HepG2 (cell line): ENCODE measurements around the gene LRR1. TPM values are rescaled to one million over a fixed set of nuclear protein-coding genes. Genes with fewer than 3 reads are reported as not detected.

Experiments used
- AKAP8 ChIP-seq: sonication (generic); formaldehyde crosslinking; IDR thresholded peaks from 2 replicates; pipeline ENCODE4 v1.5.1; 2020; ENCODE audit warnings: mild to moderate bottlenecking, missing genetic modification reagents
- CENPT ChIP-seq: sonication (generic); formaldehyde crosslinking; IDR thresholded peaks from 2 replicates; pipeline ENCODE4 v1.8.0; 2022; ENCODE audit warnings: low read depth, mild to moderate bottlenecking, moderate library complexity, missing genetic modification reagents
- GFI1 ChIP-seq: sonication (generic); formaldehyde crosslinking; IDR thresholded peaks from 2 replicates; pipeline ENCODE4 v1.5.0; 2020; ENCODE audit warnings: missing genetic modification reagents, mild to moderate bottlenecking, borderline replicate concordance
- KDM2A ChIP-seq: sonication (generic); formaldehyde crosslinking; IDR thresholded peaks from 2 replicates; pipeline ENCODE4 v1.4.0; 2020; ENCODE audit warnings: low read depth, missing genetic modification reagents, borderline replicate concordance
- NCOA2 ChIP-seq: sonication (generic); formaldehyde crosslinking; IDR thresholded peaks from 2 replicates; pipeline ENCODE4 v1.8.0; 2022; ENCODE audit warnings: inconsistent platforms
- NFE2 ChIP-seq: sonication (generic); formaldehyde crosslinking; IDR thresholded peaks from 2 replicates; pipeline ENCODE4 v1.4.0; 2020; ENCODE audit warnings: missing genetic modification reagents
- NFKB2 ChIP-seq: sonication (generic); formaldehyde crosslinking; IDR thresholded peaks from 2 replicates; pipeline ENCODE4 v1.4.0; 2020; ENCODE audit warnings: missing genetic modification reagents, borderline replicate concordance
- POLR2AphosphoS5 ChIP-seq: IDR thresholded peaks from 2 replicates; pipeline ENCODE4 v1.6.1; 2012; ENCODE audit warnings: low read depth, low read length
- RNF2 ChIP-seq: fragments of 450-650 bp; conservative IDR thresholded peaks from 2 replicates; pipeline ENCODE4 v1.6.1; 2016; ENCODE audit warnings: low read depth
- SMAD9 ChIP-seq: sonication (generic); formaldehyde crosslinking; IDR thresholded peaks from 2 replicates; pipeline ENCODE4 v1.5.1; 2020; ENCODE audit warnings: mild to moderate bottlenecking, missing genetic modification reagents
- TAF1 ChIP-seq: sonication (generic); formaldehyde crosslinking; IDR thresholded peaks from 2 replicates; pipeline ENCODE4 v1.4.0; 2020; ENCODE audit warnings: missing genetic modification reagents
- XRCC5 ChIP-seq: fragments of 200-400 bp; formaldehyde crosslinking; optimal IDR thresholded peaks from 2 replicates; pipeline ENCODE3; 2017; ENCODE audit warnings: mild to moderate bottlenecking, low read length
- ZNF3 ChIP-seq: IDR thresholded peaks from 2 replicates; pipeline ENCODE4 v1.7.0; 2017; ENCODE audit warnings: inconsistent platforms
- ZNF383 ChIP-seq: sonication (generic); formaldehyde crosslinking; IDR thresholded peaks from 2 replicates; pipeline ENCODE4 v1.4.0; 2020; ENCODE audit warnings: missing genetic modification reagents, mild to moderate bottlenecking, borderline replicate concordance
- ZNF430 ChIP-seq: sonication (generic); formaldehyde crosslinking; IDR thresholded peaks from 2 replicates; pipeline ENCODE4 v1.9.0; 2021; ENCODE audit warnings: mild to moderate bottlenecking, missing genetic modification reagents
- ZNF724P ChIP-seq: sonication (generic); formaldehyde crosslinking; IDR thresholded peaks from 2 replicates; pipeline ENCODE4 v1.8.0; 2022; ENCODE audit warnings: missing genetic modification reagents, borderline replicate concordance
- polyA plus RNA-seq, 8 experiments: library from polyadenylated mRNA; depleted of rRNA in 3 of 8; stranded (reverse) in 7 of 8; unstranded in 1 of 8; fragments of >200 nt; fragmentation: Illumina TruSeq in 4 of 8; extraction: Trizol in 4 of 8; gene quantifications; 2 replicates each; pipeline versions ENCODE4 v1.2.1 to v1.2.3, GENCODE V29; 2011 to 2016; ENCODE audit warnings: low read depth in 4 of 8, missing spikeins in 1 of 8, mixed read lengths in 1 of 8; ENCODE audit not compliant: insufficient read depth in 1 of 8
- total RNA-seq, 5 experiments: library from RNA; depleted of rRNA; stranded (reverse); fragments of >200 nt; fragmentation: Illumina TruSeq; extraction: Trizol; gene quantifications; 2 replicates each; pipeline ENCODE4 v1.2.3, GENCODE V29; 2016; ENCODE audit warnings: low read depth in 1 of 5
- TF ChIP-seq, protein P1 (sequence below): sonication (generic); formaldehyde crosslinking; IDR thresholded peaks from 2 replicates; pipeline ENCODE4 v1.4.0; 2020; ENCODE audit warnings: missing genetic modification reagents
- TF ChIP-seq, protein P2 (sequence below): conservative IDR thresholded peaks from 2 replicates; pipeline ENCODE4 v1.6.1; 2018; ENCODE audit warnings: missing genetic modification reagents
- TF ChIP-seq, protein P3 (sequence below): sonication (generic); formaldehyde crosslinking; IDR thresholded peaks from 2 replicates; pipeline ENCODE4 v1.4.0; 2020; ENCODE audit warnings: missing genetic modification reagents
- TF ChIP-seq, protein P4 (sequence below): sonication (generic); formaldehyde crosslinking; IDR thresholded peaks from 2 replicates; pipeline ENCODE4 v1.4.0; 2020; ENCODE audit warnings: mild to moderate bottlenecking, missing genetic modification reagents

Gene LRR1
- total and polyA plus RNA-seq, 2 of the 13 experiments (the other 11 are each of a cell fraction or from before 2014, with no cell fraction given): 7.0 to 36.2 TPM

DNA sequence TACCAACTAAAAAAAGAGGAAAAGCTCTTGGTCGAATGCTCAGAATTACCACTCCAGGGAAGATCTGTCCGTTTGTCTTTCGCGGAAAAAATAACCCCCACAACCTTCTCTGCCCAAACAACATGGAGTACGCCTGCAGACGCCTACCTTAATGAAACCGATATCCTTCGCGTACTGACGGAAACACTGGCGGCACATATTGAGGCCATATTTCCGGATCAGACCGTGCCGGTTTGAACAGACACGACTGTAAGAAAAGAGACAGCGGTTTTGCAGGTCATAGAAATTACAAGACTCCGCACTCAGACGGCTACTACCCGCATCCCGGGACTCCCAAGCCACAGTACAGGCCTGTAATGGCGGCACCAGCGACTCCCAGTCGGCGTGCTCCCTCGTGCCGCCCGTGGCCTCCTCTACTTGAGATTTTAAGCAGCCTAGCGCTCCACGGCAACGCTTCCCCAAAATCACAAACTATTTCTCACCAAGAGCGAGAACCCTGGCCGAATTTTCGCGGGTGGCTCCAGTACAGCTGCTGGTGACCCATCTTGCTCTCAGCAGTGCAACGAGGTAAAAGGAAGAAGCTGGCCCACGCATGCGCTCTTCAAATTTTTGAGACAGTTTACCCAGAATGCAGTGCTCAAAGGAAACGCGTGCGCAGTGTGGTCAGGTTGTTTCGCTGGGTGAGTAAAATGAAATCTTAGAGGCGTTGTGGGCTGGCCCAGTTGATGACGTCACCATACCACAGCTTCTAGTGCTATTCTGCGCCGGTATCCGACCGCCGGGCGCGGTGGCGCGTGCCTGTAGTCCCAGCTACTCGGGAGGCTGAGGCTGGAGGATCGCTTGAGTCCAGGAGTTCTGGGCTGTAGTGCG is 12.7 kb upstream of the LRR1 start, which contains the start of gene RPS29 (continued):
- TF ChIP-seq, protein P1, sequence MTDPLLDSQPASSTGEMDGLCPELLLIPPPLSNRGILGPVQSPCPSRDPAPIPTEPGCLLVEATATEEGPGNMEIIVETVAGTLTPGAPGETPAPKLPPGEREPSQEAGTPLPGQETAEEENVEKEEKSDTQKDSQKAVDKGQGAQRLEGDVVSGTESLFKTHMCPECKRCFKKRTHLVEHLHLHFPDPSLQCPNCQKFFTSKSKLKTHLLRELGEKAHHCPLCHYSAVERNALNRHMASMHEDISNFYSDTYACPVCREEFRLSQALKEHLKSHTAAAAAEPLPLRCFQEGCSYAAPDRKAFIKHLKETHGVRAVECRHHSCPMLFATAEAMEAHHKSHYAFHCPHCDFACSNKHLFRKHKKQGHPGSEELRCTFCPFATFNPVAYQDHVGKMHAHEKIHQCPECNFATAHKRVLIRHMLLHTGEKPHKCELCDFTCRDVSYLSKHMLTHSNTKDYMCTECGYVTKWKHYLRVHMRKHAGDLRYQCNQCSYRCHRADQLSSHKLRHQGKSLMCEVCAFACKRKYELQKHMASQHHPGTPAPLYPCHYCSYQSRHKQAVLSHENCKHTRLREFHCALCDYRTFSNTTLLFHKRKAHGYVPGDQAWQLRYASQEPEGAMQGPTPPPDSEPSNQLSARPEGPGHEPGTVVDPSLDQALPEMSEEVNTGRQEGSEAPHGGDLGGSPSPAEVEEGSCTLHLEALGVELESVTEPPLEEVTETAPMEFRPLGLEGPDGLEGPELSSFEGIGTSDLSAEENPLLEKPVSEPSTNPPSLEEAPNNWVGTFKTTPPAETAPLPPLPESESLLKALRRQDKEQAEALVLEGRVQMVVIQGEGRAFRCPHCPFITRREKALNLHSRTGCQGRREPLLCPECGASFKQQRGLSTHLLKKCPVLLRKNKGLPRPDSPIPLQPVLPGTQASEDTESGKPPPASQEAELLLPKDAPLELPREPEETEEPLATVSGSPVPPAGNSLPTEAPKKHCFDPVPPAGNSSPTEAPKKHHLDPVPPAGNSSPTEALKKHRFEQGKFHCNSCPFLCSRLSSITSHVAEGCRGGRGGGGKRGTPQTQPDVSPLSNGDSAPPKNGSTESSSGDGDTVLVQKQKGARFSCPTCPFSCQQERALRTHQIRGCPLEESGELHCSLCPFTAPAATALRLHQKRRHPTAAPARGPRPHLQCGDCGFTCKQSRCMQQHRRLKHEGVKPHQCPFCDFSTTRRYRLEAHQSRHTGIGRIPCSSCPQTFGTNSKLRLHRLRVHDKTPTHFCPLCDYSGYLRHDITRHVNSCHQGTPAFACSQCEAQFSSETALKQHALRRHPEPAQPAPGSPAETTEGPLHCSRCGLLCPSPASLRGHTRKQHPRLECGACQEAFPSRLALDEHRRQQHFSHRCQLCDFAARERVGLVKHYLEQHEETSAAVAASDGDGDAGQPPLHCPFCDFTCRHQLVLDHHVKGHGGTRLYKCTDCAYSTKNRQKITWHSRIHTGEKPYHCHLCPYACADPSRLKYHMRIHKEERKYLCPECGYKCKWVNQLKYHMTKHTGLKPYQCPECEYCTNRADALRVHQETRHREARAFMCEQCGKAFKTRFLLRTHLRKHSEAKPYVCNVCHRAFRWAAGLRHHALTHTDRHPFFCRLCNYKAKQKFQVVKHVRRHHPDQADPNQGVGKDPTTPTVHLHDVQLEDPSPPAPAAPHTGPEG: peak; percentile 63; the same call in 1 of the 2 replicates
- 0 out of 2 replicates have a peak, but pooled peaks have one; percentile 39 for TF ChIP-seq ZNF430 (CRISPR knock-in tag)
- TF ChIP-seq ZNF3 (CRISPR knock-in tag): peak; percentile 65
- no peak for TF ChIP-seq ZNF383 (CRISPR knock-in tag)
- TF ChIP-seq, protein P2, sequence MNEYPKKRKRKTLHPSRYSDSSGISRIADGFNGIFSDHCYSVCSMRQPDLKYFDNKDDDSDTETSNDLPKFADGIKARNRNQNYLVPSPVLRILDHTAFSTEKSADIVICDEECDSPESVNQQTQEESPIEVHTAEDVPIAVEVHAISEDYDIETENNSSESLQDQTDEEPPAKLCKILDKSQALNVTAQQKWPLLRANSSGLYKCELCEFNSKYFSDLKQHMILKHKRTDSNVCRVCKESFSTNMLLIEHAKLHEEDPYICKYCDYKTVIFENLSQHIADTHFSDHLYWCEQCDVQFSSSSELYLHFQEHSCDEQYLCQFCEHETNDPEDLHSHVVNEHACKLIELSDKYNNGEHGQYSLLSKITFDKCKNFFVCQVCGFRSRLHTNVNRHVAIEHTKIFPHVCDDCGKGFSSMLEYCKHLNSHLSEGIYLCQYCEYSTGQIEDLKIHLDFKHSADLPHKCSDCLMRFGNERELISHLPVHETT: no peak; the same call in 1 of the 2 replicates
- no peak for TF ChIP-seq AKAP8 (CRISPR knock-in tag)
- no peak for TF ChIP-seq XRCC5
- TF ChIP-seq, protein P3, sequence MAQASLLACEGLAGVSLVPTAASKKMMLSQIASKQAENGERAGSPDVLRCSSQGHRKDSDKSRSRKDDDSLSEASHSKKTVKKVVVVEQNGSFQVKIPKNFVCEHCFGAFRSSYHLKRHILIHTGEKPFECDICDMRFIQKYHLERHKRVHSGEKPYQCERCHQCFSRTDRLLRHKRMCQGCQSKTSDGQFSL (CRISPR knock-in tag): no peak
- 0 out of 2 replicates have a peak, but pooled peaks have one; percentile 43 for TF ChIP-seq ZNF724P (CRISPR knock-in tag)
- TF ChIP-seq, protein P4, sequence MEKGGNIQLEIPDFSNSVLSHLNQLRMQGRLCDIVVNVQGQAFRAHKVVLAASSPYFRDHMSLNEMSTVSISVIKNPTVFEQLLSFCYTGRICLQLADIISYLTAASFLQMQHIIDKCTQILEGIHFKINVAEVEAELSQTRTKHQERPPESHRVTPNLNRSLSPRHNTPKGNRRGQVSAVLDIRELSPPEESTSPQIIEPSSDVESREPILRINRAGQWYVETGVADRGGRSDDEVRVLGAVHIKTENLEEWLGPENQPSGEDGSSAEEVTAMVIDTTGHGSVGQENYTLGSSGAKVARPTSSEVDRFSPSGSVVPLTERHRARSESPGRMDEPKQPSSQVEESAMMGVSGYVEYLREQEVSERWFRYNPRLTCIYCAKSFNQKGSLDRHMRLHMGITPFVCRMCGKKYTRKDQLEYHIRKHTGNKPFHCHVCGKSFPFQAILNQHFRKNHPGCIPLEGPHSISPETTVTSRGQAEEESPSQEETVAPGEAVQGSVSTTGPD: 0 out of 2 replicates have a peak, but pooled peaks have one; percentile 35
- no peak for TF ChIP-seq SMAD9 (CRISPR knock-in tag)
- TF ChIP-seq TAF1 (CRISPR knock-in tag): peak; percentile 97
- TF ChIP-seq NCOA2 (CRISPR knock-in tag): peak; percentile 39; the same call in 1 of the 2 replicates
- TF ChIP-seq CENPT (CRISPR knock-in tag): peak; percentile 56; the same call in 1 of the 2 replicates
- TF ChIP-seq NFKB2 (CRISPR knock-in tag): peak; percentile 88; the same call in 1 of the 2 replicates
- no peak; the same call in 1 of the 2 replicates for TF ChIP-seq RNF2
- peak; percentile 98 for TF ChIP-seq POLR2AphosphoS5
- TF ChIP-seq KDM2A (CRISPR knock-in tag): peak; percentile 89; the same call in 1 of the 2 replicates
- no peak for TF ChIP-seq NFE2 (CRISPR knock-in tag)
- TF ChIP-seq GFI1 (CRISPR knock-in tag): peak; percentile 69; the same call in 1 of the 2 replicates
